WTC11 (cell line): ENCODE measurements around the gene ROBO2. TPM values are rescaled to one million over a fixed set of nuclear protein-coding genes. Genes with fewer than 3 reads are reported as not detected.

ENCODE experiments used
- ATAC-seq: fragments of 200-7000 bp; cut with Tn5 transposase; 2 replicates; pipeline ENCODE4 v1.10.0; 2021; ENCODE audit warnings: mild to moderate bottlenecking, moderate library complexity
- CTCF ChIA-PET: fragments of 300-600 bp; sonication (Branson Sonifier 250); formaldehyde crosslinking; loops from one replicate; lab custom pipeline; 2021; ENCODE audit warnings: antibody characterized with exemption; lab: Charles Lee
- POLR2A ChIA-PET: fragments of 350-600 bp; sonication (Branson Sonifier 250); formaldehyde crosslinking; loops from one replicate; lab custom pipeline; 2021; ENCODE audit warnings: antibody characterized with exemption; lab: Charles Lee
- DNase-seq: peaks from one replicate; pipeline ENCODE4 v3.0.0; 2021; ENCODE audit warnings: low spot score
- H3K27ac Mint-ChIP-seq: 2 replicates; pipeline ENCODE4 v1.8.0; 2021; ENCODE audit warnings: mixed read lengths
- H3K27me3 Mint-ChIP-seq: 2 replicates; pipeline ENCODE4 v1.8.0; 2021; ENCODE audit warnings: low read depth, mild to moderate bottlenecking, moderate library complexity, mixed read lengths
- H3K36me3 Mint-ChIP-seq: 2 replicates; pipeline ENCODE4 v1.8.0; 2021; ENCODE audit warnings: mixed read lengths
- H3K4me1 Mint-ChIP-seq: 2 replicates; pipeline ENCODE4 v1.8.0; 2022; ENCODE audit warnings: mixed read lengths
- H3K4me3 Mint-ChIP-seq: 2 replicates; pipeline ENCODE4 v1.8.0; 2021; ENCODE audit warnings: mild to moderate bottlenecking, moderate library complexity, mixed read lengths
- H3K9me3 Mint-ChIP-seq: 2 replicates; pipeline ENCODE4 v1.8.0; 2021; ENCODE audit warnings: mixed read lengths
- ATF1 ChIP-seq: sonication (generic); formaldehyde crosslinking; IDR thresholded peaks from 2 replicates; pipeline ENCODE4 v1.8.1; 2023; ENCODE audit warnings: mild to moderate bottlenecking, moderate library complexity, missing genetic modification reagents
- ATF3 ChIP-seq: sonication (generic); formaldehyde crosslinking; conservative IDR thresholded peaks from 2 replicates; pipeline ENCODE4 v1.8.1; 2022; ENCODE audit warnings: mild to moderate bottlenecking, missing genetic modification reagents
- CTCF ChIP-seq: fragments of 200-600 bp; IDR thresholded peaks from 2 replicates; pipeline ENCODE4 v1.8.0; 2022; ENCODE audit warnings: antibody characterized with exemption
- E2F4 ChIP-seq: sonication (generic); formaldehyde crosslinking; IDR thresholded peaks from 2 replicates; pipeline ENCODE4 v1.8.1; 2022; ENCODE audit warnings: low read depth, mild to moderate bottlenecking, moderate library complexity, missing genetic modification reagents, borderline replicate concordance
- ESRRA ChIP-seq: sonication (generic); formaldehyde crosslinking; IDR thresholded peaks from 2 replicates; pipeline ENCODE4 v1.8.1; 2022; ENCODE audit warnings: mild to moderate bottlenecking, missing genetic modification reagents, borderline replicate concordance
- FOXK1 ChIP-seq: sonication (generic); formaldehyde crosslinking; IDR thresholded peaks from 2 replicates; pipeline ENCODE4 v1.8.0; 2022; ENCODE audit warnings: mild to moderate bottlenecking, moderate library complexity, missing genetic modification reagents
- FOXP1 ChIP-seq: sonication (generic); formaldehyde crosslinking; IDR thresholded peaks from 2 replicates; pipeline ENCODE4 v1.8.0; 2022; ENCODE audit warnings: missing genetic modification reagents, mild to moderate bottlenecking, moderate library complexity, borderline replicate concordance
- HMGA2 ChIP-seq: fragments of 250-450 bp; sonication (Bioruptor Pico); IDR thresholded peaks from 2 replicates; pipeline ENCODE4 v1.4.0; 2021; ENCODE audit warnings: mild to moderate bottlenecking, moderate library complexity
- NFATC4 ChIP-seq: fragments of 250-450 bp; sonication (Bioruptor Pico); IDR thresholded peaks from 2 replicates; pipeline ENCODE4 v1.9.0; 2021; ENCODE audit warnings: mild to moderate bottlenecking
- RORB ChIP-seq: fragments of 250-450 bp; sonication (Bioruptor Pico); IDR thresholded peaks from 2 replicates; pipeline ENCODE4 v1.9.0; 2021; ENCODE audit warnings: mild to moderate bottlenecking
- TCF7 ChIP-seq: sonication (generic); formaldehyde crosslinking; IDR thresholded peaks from 2 replicates; pipeline ENCODE4 v1.8.0; 2022; ENCODE audit warnings: mild to moderate bottlenecking, low read depth, missing genetic modification reagents, moderate library complexity
- ZNF232 ChIP-seq: sonication (generic); formaldehyde crosslinking; IDR thresholded peaks from 2 replicates; pipeline ENCODE4 v1.8.0; 2022; ENCODE audit warnings: mild to moderate bottlenecking, missing genetic modification reagents
- ZNF416 ChIP-seq: fragments of 250-450 bp; sonication (Bioruptor Pico); IDR thresholded peaks from 2 replicates; pipeline ENCODE4 v1.9.0; 2021; ENCODE audit warnings: mild to moderate bottlenecking, inconsistent platforms
- ZNF671 ChIP-seq: fragments of 250-450 bp; sonication (Bioruptor Pico); IDR thresholded peaks from 2 replicates; pipeline ENCODE4 v1.8.0; 2021; ENCODE audit warnings: mild to moderate bottlenecking
- total RNA-seq: library from RNA; stranded (reverse); gene quantifications from 3 replicates; pipeline ENCODE4 v1.2.3, GENCODE V29; 2021
- TF ChIP-seq, protein P1 (sequence below): sonication (generic); formaldehyde crosslinking; IDR thresholded peaks from 2 replicates; pipeline ENCODE4 v1.8.1; 2022; ENCODE audit warnings: missing genetic modification reagents, borderline replicate concordance
- TF ChIP-seq, protein P2 (sequence below): sonication (generic); formaldehyde crosslinking; IDR thresholded peaks from 2 replicates; pipeline ENCODE4 v1.8.0; 2023; ENCODE audit warnings: missing genetic modification reagents, mild to moderate bottlenecking, borderline replicate concordance
- TF ChIP-seq, protein P3 (sequence below): sonication (generic); formaldehyde crosslinking; IDR thresholded peaks from 2 replicates; pipeline ENCODE4 v1.8.1; 2023; ENCODE audit warnings: mild to moderate bottlenecking, missing genetic modification reagents, borderline replicate concordance
- TF ChIP-seq, protein P4 (sequence below): sonication (generic); formaldehyde crosslinking; IDR thresholded peaks from 2 replicates; pipeline ENCODE4 v1.8.1; 2023; ENCODE audit warnings: mild to moderate bottlenecking, missing genetic modification reagents

ROBO2 gene
- total RNA-seq, 1 experiment from 2014 or later = 11.7 TPM

DNA sequence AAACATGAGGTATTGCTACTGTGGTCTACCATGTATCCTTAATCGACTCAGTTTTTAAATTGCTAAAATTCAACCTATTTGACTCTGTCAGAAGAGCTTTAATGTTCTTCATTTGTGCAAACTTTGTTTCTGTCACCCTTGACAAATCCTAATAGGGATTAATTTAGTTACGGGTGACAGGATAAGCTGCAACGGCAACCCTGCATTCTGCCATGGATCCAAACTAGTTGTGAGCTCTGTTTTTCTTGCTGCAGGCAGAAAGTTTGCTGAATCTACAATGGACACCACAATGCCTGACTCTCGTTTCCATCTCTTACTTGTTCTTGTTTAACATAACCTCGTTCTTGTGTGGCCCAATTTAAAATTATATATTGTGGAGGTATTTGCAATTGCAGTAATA is 352.3 kb downstream of the ROBO2 start:
- DNase-seq = no peak
- CTCF ChIA-PET = interaction anchor here (1.7 kb wide), 1 partner anchor 44 kb away, joined by 3 read pairs; no protein-coding TSS in a partner anchor
- no peaks in the 10 kb centered on the region for H3K27me3 Mint-ChIP-seq
- POLR2A ChIA-PET = no interaction called here
- no peaks in the 10 kb centered on the region for H3K36me3 Mint-ChIP-seq
- H3K4me3 Mint-ChIP-seq = no peak overlapping the region
- peaks cover 5% of the 10 kb centered on the region; the same call in 1 of the 2 replicates for H3K4me1 Mint-ChIP-seq
- H3K27ac Mint-ChIP-seq = no peak overlapping the region
- no peaks in the 10 kb centered on the region for H3K9me3 Mint-ChIP-seq
- TF ChIP-seq, protein P1, sequence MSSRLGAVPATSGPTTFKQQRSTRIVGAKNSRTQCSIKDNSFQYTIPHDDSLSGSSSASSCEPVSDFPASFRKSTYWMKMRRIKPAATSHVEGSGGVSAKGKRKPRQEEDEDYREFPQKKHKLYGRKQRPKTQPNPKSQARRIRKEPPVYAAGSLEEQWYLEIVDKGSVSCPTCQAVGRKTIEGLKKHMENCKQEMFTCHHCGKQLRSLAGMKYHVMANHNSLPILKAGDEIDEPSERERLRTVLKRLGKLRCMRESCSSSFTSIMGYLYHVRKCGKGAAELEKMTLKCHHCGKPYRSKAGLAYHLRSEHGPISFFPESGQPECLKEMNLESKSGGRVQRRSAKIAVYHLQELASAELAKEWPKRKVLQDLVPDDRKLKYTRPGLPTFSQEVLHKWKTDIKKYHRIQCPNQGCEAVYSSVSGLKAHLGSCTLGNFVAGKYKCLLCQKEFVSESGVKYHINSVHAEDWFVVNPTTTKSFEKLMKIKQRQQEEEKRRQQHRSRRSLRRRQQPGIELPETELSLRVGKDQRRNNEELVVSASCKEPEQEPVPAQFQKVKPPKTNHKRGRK = no peak
- TF ChIP-seq TCF7 (no peak), ATF3 (CRISPR knock-in tag) (no peak), FOXP1 (CRISPR knock-in tag) (no peak), ZNF416 (no peak)
- TF ChIP-seq, protein P2, sequence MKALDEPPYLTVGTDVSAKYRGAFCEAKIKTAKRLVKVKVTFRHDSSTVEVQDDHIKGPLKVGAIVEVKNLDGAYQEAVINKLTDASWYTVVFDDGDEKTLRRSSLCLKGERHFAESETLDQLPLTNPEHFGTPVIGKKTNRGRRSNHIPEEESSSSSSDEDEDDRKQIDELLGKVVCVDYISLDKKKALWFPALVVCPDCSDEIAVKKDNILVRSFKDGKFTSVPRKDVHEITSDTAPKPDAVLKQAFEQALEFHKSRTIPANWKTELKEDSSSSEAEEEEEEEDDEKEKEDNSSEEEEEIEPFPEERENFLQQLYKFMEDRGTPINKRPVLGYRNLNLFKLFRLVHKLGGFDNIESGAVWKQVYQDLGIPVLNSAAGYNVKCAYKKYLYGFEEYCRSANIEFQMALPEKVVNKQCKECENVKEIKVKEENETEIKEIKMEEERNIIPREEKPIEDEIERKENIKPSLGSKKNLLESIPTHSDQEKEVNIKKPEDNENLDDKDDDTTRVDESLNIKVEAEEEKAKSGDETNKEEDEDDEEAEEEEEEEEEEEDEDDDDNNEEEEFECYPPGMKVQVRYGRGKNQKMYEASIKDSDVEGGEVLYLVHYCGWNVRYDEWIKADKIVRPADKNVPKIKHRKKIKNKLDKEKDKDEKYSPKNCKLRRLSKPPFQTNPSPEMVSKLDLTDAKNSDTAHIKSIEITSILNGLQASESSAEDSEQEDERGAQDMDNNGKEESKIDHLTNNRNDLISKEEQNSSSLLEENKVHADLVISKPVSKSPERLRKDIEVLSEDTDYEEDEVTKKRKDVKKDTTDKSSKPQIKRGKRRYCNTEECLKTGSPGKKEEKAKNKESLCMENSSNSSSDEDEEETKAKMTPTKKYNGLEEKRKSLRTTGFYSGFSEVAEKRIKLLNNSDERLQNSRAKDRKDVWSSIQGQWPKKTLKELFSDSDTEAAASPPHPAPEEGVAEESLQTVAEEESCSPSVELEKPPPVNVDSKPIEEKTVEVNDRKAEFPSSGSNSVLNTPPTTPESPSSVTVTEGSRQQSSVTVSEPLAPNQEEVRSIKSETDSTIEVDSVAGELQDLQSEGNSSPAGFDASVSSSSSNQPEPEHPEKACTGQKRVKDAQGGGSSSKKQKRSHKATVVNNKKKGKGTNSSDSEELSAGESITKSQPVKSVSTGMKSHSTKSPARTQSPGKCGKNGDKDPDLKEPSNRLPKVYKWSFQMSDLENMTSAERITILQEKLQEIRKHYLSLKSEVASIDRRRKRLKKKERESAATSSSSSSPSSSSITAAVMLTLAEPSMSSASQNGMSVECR (CRISPR knock-in tag) = no peak
- TF ChIP-seq, all 79 proteins: peak for 0
- ATAC-seq = no peak

GRCh38 chr3:77394046-77394445 is 354.1 kb downstream of the ROBO2 start:
- DNase-seq (no peak), ATAC-seq (no peak)
- no peaks in the 10 kb centered on the region for H3K9me3 Mint-ChIP-seq
- POLR2A ChIA-PET = no interaction called here
- H3K36me3 Mint-ChIP-seq = no peaks in the 10 kb centered on the region
- no peak for TF ChIP-seq ZNF232 (CRISPR knock-in tag)
- TF ChIP-seq ATF1 (CRISPR knock-in tag) = no peak
- no peak for TF ChIP-seq NFATC4 (CRISPR knock-in tag)
- no peak for TF ChIP-seq RORB (CRISPR knock-in tag)
- TF ChIP-seq HMGA2 (CRISPR knock-in tag) = no peak
- no peak for TF ChIP-seq E2F4 (CRISPR knock-in tag)
- TF ChIP-seq ESRRA (CRISPR knock-in tag) = no peak
- no peak for TF ChIP-seq ZNF671 (CRISPR knock-in tag)
- TF ChIP-seq TCF7 = no peak
- TF ChIP-seq, protein P3, sequence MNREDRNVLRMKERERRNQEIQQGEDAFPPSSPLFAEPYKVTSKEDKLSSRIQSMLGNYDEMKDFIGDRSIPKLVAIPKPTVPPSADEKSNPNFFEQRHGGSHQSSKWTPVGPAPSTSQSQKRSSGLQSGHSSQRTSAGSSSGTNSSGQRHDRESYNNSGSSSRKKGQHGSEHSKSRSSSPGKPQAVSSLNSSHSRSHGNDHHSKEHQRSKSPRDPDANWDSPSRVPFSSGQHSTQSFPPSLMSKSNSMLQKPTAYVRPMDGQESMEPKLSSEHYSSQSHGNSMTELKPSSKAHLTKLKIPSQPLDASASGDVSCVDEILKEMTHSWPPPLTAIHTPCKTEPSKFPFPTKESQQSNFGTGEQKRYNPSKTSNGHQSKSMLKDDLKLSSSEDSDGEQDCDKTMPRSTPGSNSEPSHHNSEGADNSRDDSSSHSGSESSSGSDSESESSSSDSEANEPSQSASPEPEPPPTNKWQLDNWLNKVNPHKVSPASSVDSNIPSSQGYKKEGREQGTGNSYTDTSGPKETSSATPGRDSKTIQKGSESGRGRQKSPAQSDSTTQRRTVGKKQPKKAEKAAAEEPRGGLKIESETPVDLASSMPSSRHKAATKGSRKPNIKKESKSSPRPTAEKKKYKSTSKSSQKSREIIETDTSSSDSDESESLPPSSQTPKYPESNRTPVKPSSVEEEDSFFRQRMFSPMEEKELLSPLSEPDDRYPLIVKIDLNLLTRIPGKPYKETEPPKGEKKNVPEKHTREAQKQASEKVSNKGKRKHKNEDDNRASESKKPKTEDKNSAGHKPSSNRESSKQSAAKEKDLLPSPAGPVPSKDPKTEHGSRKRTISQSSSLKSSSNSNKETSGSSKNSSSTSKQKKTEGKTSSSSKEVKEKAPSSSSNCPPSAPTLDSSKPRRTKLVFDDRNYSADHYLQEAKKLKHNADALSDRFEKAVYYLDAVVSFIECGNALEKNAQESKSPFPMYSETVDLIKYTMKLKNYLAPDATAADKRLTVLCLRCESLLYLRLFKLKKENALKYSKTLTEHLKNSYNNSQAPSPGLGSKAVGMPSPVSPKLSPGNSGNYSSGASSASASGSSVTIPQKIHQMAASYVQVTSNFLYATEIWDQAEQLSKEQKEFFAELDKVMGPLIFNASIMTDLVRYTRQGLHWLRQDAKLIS (CRISPR knock-in tag) = no peak
- TF ChIP-seq, protein P4, sequence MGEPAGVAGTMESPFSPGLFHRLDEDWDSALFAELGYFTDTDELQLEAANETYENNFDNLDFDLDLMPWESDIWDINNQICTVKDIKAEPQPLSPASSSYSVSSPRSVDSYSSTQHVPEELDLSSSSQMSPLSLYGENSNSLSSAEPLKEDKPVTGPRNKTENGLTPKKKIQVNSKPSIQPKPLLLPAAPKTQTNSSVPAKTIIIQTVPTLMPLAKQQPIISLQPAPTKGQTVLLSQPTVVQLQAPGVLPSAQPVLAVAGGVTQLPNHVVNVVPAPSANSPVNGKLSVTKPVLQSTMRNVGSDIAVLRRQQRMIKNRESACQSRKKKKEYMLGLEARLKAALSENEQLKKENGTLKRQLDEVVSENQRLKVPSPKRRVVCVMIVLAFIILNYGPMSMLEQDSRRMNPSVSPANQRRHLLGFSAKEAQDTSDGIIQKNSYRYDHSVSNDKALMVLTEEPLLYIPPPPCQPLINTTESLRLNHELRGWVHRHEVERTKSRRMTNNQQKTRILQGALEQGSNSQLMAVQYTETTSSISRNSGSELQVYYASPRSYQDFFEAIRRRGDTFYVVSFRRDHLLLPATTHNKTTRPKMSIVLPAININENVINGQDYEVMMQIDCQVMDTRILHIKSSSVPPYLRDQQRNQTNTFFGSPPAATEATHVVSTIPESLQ (CRISPR knock-in tag) = no peak
- no peak for TF ChIP-seq CTCF
- TF ChIP-seq FOXK1 (CRISPR knock-in tag) = no peak
- no peaks in the 10 kb centered on the region for H3K27me3 Mint-ChIP-seq
- H3K4me3 Mint-ChIP-seq = no peak overlapping the region
- H3K4me1 Mint-ChIP-seq = no peaks in the 10 kb centered on the region
- no peak overlapping the region for H3K27ac Mint-ChIP-seq
- CTCF ChIA-PET = no interaction called here
